Muscle layer of duodenum (tissue), 2 donors: ENCODE results near the gene TMTC3.

Experiments used
- H3K27ac ChIP-seq: one replicate; pipeline ENCODE4 v1.7.0; 2013; ENCODE audit warnings: mild to moderate bottlenecking, low read length
- H3K27me3 ChIP-seq: one replicate; pipeline ENCODE4 v1.7.0; 2013; ENCODE audit warnings: low read depth, mild to moderate bottlenecking, control low read depth, low read length
- H3K36me3 ChIP-seq, 2 donors: one replicate each; pipeline ENCODE4 v1.7.0; 2013; ENCODE audit warnings: low read length in 2 of 2, control low read depth in 1 of 2, mild to moderate bottlenecking in 1 of 2; ENCODE audit not compliant: insufficient read depth in 2 of 2, control insufficient read depth in 1 of 2
- H3K4me1 ChIP-seq, 2 donors: one replicate each; pipeline ENCODE4 v1.7.0; 2013; ENCODE audit warnings: low read length in 2 of 2, mild to moderate bottlenecking in 2 of 2, control low read depth in 1 of 2, moderate library complexity in 1 of 2; ENCODE audit not compliant: insufficient read depth in 2 of 2, control insufficient read depth in 1 of 2
- H3K4me3 ChIP-seq, 2 donors: one replicate each; pipeline ENCODE4 v1.7.0; 2013; ENCODE audit warnings: low read length in 2 of 2, low read depth in 1 of 2, mild to moderate bottlenecking in 1 of 2
- H3K9me3 ChIP-seq, 2 donors: one replicate each; pipeline ENCODE4 v1.7.0; 2013; ENCODE audit warnings: low read length in 2 of 2, control low read depth in 1 of 2, mild to moderate bottlenecking in 1 of 2; ENCODE audit not compliant: control insufficient read depth in 1 of 2
- donor health status: healthy.

The TMTC3 gene

GRCh38 chr12:88227871-88228270, 85.8 kb downstream of the TMTC3 start:
- Histone ChIP-seq H3K36me3 (no peaks in the 10 kb centered on the region), H3K27ac (no peak overlapping the region), H3K9me3 (no peaks in the 10 kb centered on the region), H3K4me1 (no peaks in the 10 kb centered on the region), H3K4me3 (no peak overlapping the region), H3K27me3 (no peaks in the 10 kb centered on the region)

GRCh38 chr12:88228720-88229119, 86.6 kb downstream of the TMTC3 start:
- Histone ChIP-seq H3K4me1 (no peaks in the 10 kb centered on the region), H3K27ac (no peak overlapping the region), H3K4me3 (no peak overlapping the region), H3K27me3 (no peaks in the 10 kb centered on the region), H3K9me3 (no peaks in the 10 kb centered on the region), H3K36me3 (no peaks in the 10 kb centered on the region)

GRCh38 chr12:88230271-88230670, 88.2 kb downstream of the TMTC3 start:
- Histone ChIP-seq H3K4me3 (no peak overlapping the region), H3K27me3 (no peaks in the 10 kb centered on the region), H3K36me3 (no peaks in the 10 kb centered on the region), H3K27ac (no peak overlapping the region), H3K9me3 (no peaks in the 10 kb centered on the region), H3K4me1 (no peaks in the 10 kb centered on the region)

GRCh38 chr12:88235183-88235833, 93.2 kb downstream of the TMTC3 start:
- Histone ChIP-seq H3K27ac (no peak overlapping the region), H3K36me3 (no peaks in the 10 kb centered on the region), H3K4me1 (no peaks in the 10 kb centered on the region), H3K9me3 (no peaks in the 10 kb centered on the region), H3K27me3 (no peaks in the 10 kb centered on the region), H3K4me3 (no peak overlapping the region)

- H3K36me3 ChIP-seq: peaks cover 0 to 4% of the 10 kb centered on the region in 2 donors
- H3K9me3 ChIP-seq: no peaks in the 10 kb centered on the region
- no peak overlapping the region for H3K27ac ChIP-seq
- H3K4me1 ChIP-seq: no peaks in the 10 kb centered on the region
- H3K27me3 ChIP-seq: no peaks in the 10 kb centered on the region
- no peak overlapping the region for H3K4me3 ChIP-seq
These were observed 95.8 kb downstream of the TMTC3 start for GRCh38 chr12:88237954-88238353.

- Histone ChIP-seq H3K9me3 (no peaks in the 10 kb centered on the region), H3K4me1 (no peaks in the 10 kb centered on the region), H3K27me3 (no peaks in the 10 kb centered on the region), H3K4me3 (no peak overlapping the region), H3K27ac (no peak overlapping the region), H3K36me3 (peaks cover 0 to 4% of the 10 kb centered on the region in 2 donors)
These were observed 96.3 kb downstream of the TMTC3 start for GRCh38 chr12:88238406-88238805.

- peak overlapping the region; percentile 50 for H3K27ac ChIP-seq
- H3K4me1 ChIP-seq: peaks cover 0 to 6% of the 10 kb centered on the region in 2 donors
- H3K36me3 ChIP-seq: peaks cover 0 to 4% of the 10 kb centered on the region in 2 donors
- H3K9me3 ChIP-seq: no peaks in the 10 kb centered on the region
- no peaks in the 10 kb centered on the region for H3K27me3 ChIP-seq
- no peak overlapping the region for H3K4me3 ChIP-seq
These were observed 99.9 kb downstream of the TMTC3 start for GRCh38 chr12:88241862-88242570.

- Histone ChIP-seq H3K36me3 (peaks cover 0 to 4% of the 10 kb centered on the region in 2 donors), H3K4me3 (no peak overlapping the region), H3K4me1 (peaks cover 0 to 6% of the 10 kb centered on the region in 2 donors), H3K27me3 (no peaks in the 10 kb centered on the region), H3K27ac (peak overlapping the region; percentile 50), H3K9me3 (no peaks in the 10 kb centered on the region)
These were observed 100.4 kb downstream of the TMTC3 start for GRCh38 chr12:88242571-88242925.

GRCh38 chr12:88242939-88243338, 100.8 kb downstream of the TMTC3 start:
- Histone ChIP-seq H3K4me3 (no peak overlapping the region), H3K4me1 (peaks cover 0 to 6% of the 10 kb centered on the region in 2 donors), H3K27ac (peak overlapping the region; percentile 50), H3K9me3 (no peaks in the 10 kb centered on the region), H3K36me3 (peaks cover 0 to 4% of the 10 kb centered on the region in 2 donors), H3K27me3 (no peaks in the 10 kb centered on the region)

- Histone ChIP-seq H3K27me3 (no peaks in the 10 kb centered on the region), H3K4me3 (no peak overlapping the region), H3K27ac (no peak overlapping the region), H3K36me3 (peaks cover 0 to 4% of the 10 kb centered on the region in 2 donors), H3K4me1 (peaks cover 0 to 6% of the 10 kb centered on the region in 2 donors), H3K9me3 (no peaks in the 10 kb centered on the region)
These were observed 101.9 kb downstream of the TMTC3 start for GRCh38 chr12:88243982-88244381.

GRCh38 chr12:88245905-88246304, 103.8 kb downstream of the TMTC3 start:
- Histone ChIP-seq H3K36me3 (peaks cover 0 to 4% of the 10 kb centered on the region in 2 donors), H3K27ac (no peak overlapping the region), H3K9me3 (no peaks in the 10 kb centered on the region), H3K27me3 (no peaks in the 10 kb centered on the region), H3K4me1 (peaks cover 0 to 6% of the 10 kb centered on the region in 2 donors), H3K4me3 (no peak overlapping the region)
